ENCODE results near the gene ELN. TPM values are rescaled to one million over a fixed set of nuclear protein-coding genes. Genes with fewer than 3 reads are reported as not detected.

ELN gene
- total RNA-seq, 3 donors from 2014 or later = 25.9 to 134 (median 31.8) TPM

GRCh38 chr7:74000489-74001149 is 27.4 kb upstream of the ELN start:
- intact Hi-C loops (cut with DNase I; ENCODE audit: low total_unique reads) = no loop called here
- no peaks in the 10 kb centered on the region for H3K36me3 ChIP-seq
- no peak for DNase-seq (ENCODE audit: low spot score in 2 of 2)
- H3K4me3 ChIP-seq = no peak overlapping the region
- H3K9me3 ChIP-seq = no peaks in the 10 kb centered on the region
- TF ChIP-seq CTCF (IDR thresholded peaks at IDR 0.05) (no peak), POLR2A (IDR thresholded peaks at IDR 0.05) (no peak), POLR2AphosphoS5 (IDR thresholded peaks at IDR 0.05) (no peak)
- H3K27me3 ChIP-seq = no peaks in the 10 kb centered on the region
- H3K27ac ChIP-seq = peak overlapping the region in 1 of 2 donors; percentile 32
- no peaks in the 10 kb centered on the region for H3K4me1 ChIP-seq

GRCh38 chr7:74001150-74001494 is 26.9 kb upstream of the ELN start:
- intact Hi-C loops (cut with DNase I; ENCODE audit: low total_unique reads) = no loop called here
- Histone ChIP-seq H3K27me3 (no peaks in the 10 kb centered on the region), H3K4me3 (no peak overlapping the region), H3K4me1 (no peaks in the 10 kb centered on the region), H3K9me3 (no peaks in the 10 kb centered on the region), H3K27ac (no peak overlapping the region), H3K36me3 (no peaks in the 10 kb centered on the region)
- no peak for DNase-seq (ENCODE audit: low spot score in 2 of 2)
- TF ChIP-seq POLR2A (IDR thresholded peaks at IDR 0.05) (no peak), POLR2AphosphoS5 (IDR thresholded peaks at IDR 0.05) (no peak)

- no peaks in the 10 kb centered on the region for H3K4me1 ChIP-seq
- DNase-seq (ENCODE audit: low spot score in 2 of 2) = no peak
Measured at GRCh38 chr7:74002474-74003017, 25.4 kb upstream of the ELN start.

GRCh38 chr7:74003621-74004020 is 24.4 kb upstream of the ELN start:
- Histone ChIP-seq H3K4me1 (no peaks in the 10 kb centered on the region), H3K27ac (no peak overlapping the region), H3K36me3 (no peaks in the 10 kb centered on the region), H3K4me3 (no peak overlapping the region), H3K27me3 (no peaks in the 10 kb centered on the region), H3K9me3 (no peaks in the 10 kb centered on the region)
- no peak for TF ChIP-seq CTCF (IDR thresholded peaks at IDR 0.05)
- TF ChIP-seq POLR2AphosphoS5 (IDR thresholded peaks at IDR 0.05) = no peak
- TF ChIP-seq POLR2A (IDR thresholded peaks at IDR 0.05) = no peak
- intact Hi-C loops (cut with DNase I; ENCODE audit: low total_unique reads) = no loop called here
- no peak for DNase-seq (ENCODE audit: low spot score in 2 of 2)

More at GRCh38 chr7:74002474-74003017, 25.4 kb upstream of the ELN start:
- Histone ChIP-seq H3K9me3 (no peaks in the 10 kb centered on the region), H3K27me3 (no peaks in the 10 kb centered on the region), H3K27ac (peak overlapping the region in 1 of 2 donors; percentile 48), H3K36me3 (no peaks in the 10 kb centered on the region), H3K4me3 (no peak overlapping the region)
- TF ChIP-seq CTCF (IDR thresholded peaks at IDR 0.05) (no peak), POLR2AphosphoS5 (IDR thresholded peaks at IDR 0.05) (peak in 2 of 3 donors; percentile 10 to 21), POLR2A (IDR thresholded peaks at IDR 0.05) (no peak)
- intact Hi-C loops (cut with DNase I; ENCODE audit: low total_unique reads) = no loop called here

- DNase-seq (ENCODE audit: low spot score in 2 of 2) = no peak
- Histone ChIP-seq H3K27me3 (no peaks in the 10 kb centered on the region), H3K4me3 (no peak overlapping the region), H3K9me3 (no peaks in the 10 kb centered on the region), H3K4me1 (no peaks in the 10 kb centered on the region), H3K27ac (no peak overlapping the region), H3K36me3 (no peaks in the 10 kb centered on the region)
- intact Hi-C loops (cut with DNase I; ENCODE audit: low total_unique reads) = no loop called here
- TF ChIP-seq POLR2A (IDR thresholded peaks at IDR 0.05) (no peak), POLR2AphosphoS5 (IDR thresholded peaks at IDR 0.05) (no peak), CTCF (IDR thresholded peaks at IDR 0.05) (no peak)
Measured at GRCh38 chr7:74006032-74006431, 21.9 kb upstream of the ELN start.
